HL-60 (cell line): ENCODE results near the gene TP53BP1.

Experiments used
- GABPA ChIP-seq: IDR thresholded peaks from 2 replicates; pipeline ENCODE4 v1.6.1; 2012; ENCODE audit warnings: low read depth
- POLR2AphosphoS5 ChIP-seq: IDR thresholded peaks from 2 replicates; pipeline ENCODE4 v1.6.1; 2012; ENCODE audit warnings: low read depth
- SPI1 ChIP-seq: IDR thresholded peaks from 2 replicates; pipeline ENCODE4 v1.6.1; 2012; ENCODE audit warnings: low read depth, mild to moderate bottlenecking, borderline replicate concordance
- TF ChIP-seq, protein P1 (sequence below): IDR thresholded peaks from one replicate; pipeline ENCODE4 v1.5.1; 2011; ENCODE audit warnings: low read length, control low read depth, inconsistent platforms; ENCODE audit not compliant: insufficient read depth
- TF ChIP-seq, protein P2 (sequence below): IDR thresholded peaks from 2 replicates; pipeline ENCODE4 v1.6.1; 2012; ENCODE audit warnings: low read depth; ENCODE audit not compliant: insufficient replicate concordance

DNA sequence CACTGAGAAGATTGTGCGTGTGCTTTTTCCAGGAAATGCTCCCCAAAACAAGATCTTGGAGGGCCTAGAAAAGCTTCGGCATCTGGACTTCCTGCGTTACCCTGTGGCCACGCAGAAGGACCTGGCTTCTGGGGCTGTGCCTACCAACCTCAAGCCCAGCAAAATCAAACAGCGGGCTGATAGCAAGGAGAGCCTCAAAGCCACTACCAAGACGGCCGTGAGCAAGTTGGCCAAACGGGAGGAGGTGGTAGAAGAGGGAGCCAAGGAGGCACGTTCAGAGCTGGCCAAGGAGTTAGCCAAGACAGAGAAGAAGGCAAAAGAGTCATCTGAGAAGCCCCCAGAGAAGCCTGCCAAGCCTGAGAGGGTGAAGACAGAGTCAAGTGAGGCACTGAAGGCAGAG is 29.3 kb upstream of the TP53BP1 start:
- TF ChIP-seq, protein P1, sequence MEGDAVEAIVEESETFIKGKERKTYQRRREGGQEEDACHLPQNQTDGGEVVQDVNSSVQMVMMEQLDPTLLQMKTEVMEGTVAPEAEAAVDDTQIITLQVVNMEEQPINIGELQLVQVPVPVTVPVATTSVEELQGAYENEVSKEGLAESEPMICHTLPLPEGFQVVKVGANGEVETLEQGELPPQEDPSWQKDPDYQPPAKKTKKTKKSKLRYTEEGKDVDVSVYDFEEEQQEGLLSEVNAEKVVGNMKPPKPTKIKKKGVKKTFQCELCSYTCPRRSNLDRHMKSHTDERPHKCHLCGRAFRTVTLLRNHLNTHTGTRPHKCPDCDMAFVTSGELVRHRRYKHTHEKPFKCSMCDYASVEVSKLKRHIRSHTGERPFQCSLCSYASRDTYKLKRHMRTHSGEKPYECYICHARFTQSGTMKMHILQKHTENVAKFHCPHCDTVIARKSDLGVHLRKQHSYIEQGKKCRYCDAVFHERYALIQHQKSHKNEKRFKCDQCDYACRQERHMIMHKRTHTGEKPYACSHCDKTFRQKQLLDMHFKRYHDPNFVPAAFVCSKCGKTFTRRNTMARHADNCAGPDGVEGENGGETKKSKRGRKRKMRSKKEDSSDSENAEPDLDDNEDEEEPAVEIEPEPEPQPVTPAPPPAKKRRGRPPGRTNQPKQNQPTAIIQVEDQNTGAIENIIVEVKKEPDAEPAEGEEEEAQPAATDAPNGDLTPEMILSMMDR, result no peak
- no peak for TF ChIP-seq POLR2AphosphoS5
- TF ChIP-seq GABPA, result no peak
- TF ChIP-seq, protein P2, sequence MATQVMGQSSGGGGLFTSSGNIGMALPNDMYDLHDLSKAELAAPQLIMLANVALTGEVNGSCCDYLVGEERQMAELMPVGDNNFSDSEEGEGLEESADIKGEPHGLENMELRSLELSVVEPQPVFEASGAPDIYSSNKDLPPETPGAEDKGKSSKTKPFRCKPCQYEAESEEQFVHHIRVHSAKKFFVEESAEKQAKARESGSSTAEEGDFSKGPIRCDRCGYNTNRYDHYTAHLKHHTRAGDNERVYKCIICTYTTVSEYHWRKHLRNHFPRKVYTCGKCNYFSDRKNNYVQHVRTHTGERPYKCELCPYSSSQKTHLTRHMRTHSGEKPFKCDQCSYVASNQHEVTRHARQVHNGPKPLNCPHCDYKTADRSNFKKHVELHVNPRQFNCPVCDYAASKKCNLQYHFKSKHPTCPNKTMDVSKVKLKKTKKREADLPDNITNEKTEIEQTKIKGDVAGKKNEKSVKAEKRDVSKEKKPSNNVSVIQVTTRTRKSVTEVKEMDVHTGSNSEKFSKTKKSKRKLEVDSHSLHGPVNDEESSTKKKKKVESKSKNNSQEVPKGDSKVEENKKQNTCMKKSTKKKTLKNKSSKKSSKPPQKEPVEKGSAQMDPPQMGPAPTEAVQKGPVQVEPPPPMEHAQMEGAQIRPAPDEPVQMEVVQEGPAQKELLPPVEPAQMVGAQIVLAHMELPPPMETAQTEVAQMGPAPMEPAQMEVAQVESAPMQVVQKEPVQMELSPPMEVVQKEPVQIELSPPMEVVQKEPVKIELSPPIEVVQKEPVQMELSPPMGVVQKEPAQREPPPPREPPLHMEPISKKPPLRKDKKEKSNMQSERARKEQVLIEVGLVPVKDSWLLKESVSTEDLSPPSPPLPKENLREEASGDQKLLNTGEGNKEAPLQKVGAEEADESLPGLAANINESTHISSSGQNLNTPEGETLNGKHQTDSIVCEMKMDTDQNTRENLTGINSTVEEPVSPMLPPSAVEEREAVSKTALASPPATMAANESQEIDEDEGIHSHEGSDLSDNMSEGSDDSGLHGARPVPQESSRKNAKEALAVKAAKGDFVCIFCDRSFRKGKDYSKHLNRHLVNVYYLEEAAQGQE, result no peak
- no peak for TF ChIP-seq SPI1
